SIG-M5 treated with dmso at 0.1 percent for 504 hours (cell line): ENCODE data around the gene PSG11.
"Not testable (repeated sequence)": the region's sequence is repeated elsewhere in the genome, so short reads cannot be mapped to it uniquely, and the experiment has no call there.

Experiments
- DNase-seq: peaks from one replicate; lab custom pipeline; 2025; ENCODE audit not compliant: unreplicated experiment; lab: John Stamatoyannopoulos, UW

Gene PSG11

DNA sequence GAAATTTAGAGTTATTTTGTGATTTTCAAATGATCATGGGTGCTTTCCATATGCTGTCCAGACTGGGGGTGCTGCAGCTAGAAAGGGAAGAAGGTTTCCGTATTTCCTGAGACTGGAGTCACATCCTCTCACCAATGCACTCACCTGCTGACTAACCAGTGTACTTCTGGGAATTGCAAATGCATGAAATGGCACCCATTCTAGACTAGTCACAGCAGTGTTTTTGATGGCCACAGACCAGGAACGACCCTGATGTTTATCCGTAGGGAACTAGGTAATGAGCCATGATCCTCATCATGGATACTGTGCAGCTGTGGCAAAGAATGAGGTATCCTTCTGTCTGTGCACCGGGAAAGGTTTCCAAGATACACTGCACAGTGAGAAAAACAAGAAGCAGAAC, 37.1 kb downstream of the PSG11 start:
- DNase-seq: not testable (repeated sequence)

GRCh38 chr19:42988206-42988605, 38.1 kb downstream of the PSG11 start:
- not testable (repeated sequence) for DNase-seq

GRCh38 chr19:42985588-42985987, 40.7 kb downstream of the PSG11 start:
- DNase-seq: no peak

- not testable (repeated sequence) for DNase-seq
Observed at GRCh38 chr19:42982111-42982510, 44.2 kb downstream of the PSG11 start.

DNA sequence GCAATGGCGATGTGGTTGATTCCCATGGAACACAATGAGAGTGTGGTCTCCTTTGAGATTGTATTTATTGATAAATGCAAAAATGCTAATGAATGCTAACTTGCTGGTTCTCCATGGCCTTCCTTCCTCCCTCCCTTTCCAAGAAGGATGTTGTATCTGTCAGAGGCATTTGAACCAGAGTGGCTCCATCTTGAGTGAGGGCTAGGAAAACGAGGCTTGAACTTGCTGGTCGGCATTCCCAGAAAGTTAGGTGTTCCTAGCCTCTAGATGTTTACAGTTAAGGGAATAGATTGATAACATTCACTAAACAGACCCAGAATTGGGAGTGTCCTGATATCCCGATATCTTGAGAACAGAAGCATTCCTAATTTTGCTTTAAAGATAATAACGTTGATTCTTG, 54.8 kb downstream of the PSG11 start:
- DNase-seq: not testable (repeated sequence)

DNA sequence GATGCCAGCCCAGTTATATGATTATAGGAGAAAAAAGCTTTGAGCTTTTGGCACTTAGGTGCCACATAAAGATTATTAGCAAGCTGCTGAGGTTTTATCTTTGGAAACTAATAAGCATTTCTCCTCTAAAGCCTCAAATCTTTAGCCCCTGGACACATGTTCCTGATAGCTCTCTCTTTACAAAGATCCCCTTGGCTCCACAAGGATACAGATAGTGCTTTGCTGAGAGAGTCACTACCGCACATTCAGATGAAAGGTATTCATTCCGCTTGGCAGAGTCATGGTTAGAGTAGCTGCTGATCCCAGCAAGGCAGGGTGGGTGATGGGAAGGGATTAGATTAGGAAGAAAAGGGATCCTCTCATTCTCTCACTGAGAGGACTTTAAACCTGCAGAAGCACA, 61.1 kb downstream of the PSG11 start:
- DNase-seq: no peak

GRCh38 chr19:42961119-42961518, 65.2 kb downstream of the PSG11 start:
- DNase-seq: no peak
